ENCODE results near the gene SPRED3. TPM values are rescaled to one million over a fixed set of nuclear protein-coding genes. Genes with fewer than 3 reads are reported as not detected.
"Not testable (repeated sequence)": the region's sequence is repeated elsewhere in the genome, so short reads cannot be mapped to it uniquely, and the experiment has no call there.

SPRED3 gene
- total RNA-seq, 4 donors from 2014 or later: 0.14 to 3.0 (median 0.48) TPM; not detected in 1

- TF ChIP-seq CTCF (IDR thresholded peaks at IDR 0.05) (no peak), POLR2A (IDR thresholded peaks at IDR 0.05) (peak; percentile 27), POLR2AphosphoS5 (IDR thresholded peaks at IDR 0.05) (peak in 2 of 3 donors; percentile 7 to 14)
- in situ Hi-C loops (cut with MboI; ENCODE audit: low pct_ligation_motif_present in 1 of 4, low pct_unique_long_range_greater_than_20kb in 1 of 4, low sequenced_read_pairs in 3 of 4) (no loop called here), intact Hi-C loops (cut with DNase I; ENCODE audit: low total_unique reads) (no loop called here)
- no peaks in the 10 kb centered on the region for H3K9me3 ChIP-seq
- peak overlapping the region; percentile 9 to 56 (median 34) for H3K4me3 ChIP-seq
- peak; percentile 89 for DNase-seq
- 3% methylated on average over 40 of the region's 68 CpGs; no CpG with 5 or more reads in 1 of the 2 donors for WGBS, 2 donors (ENCODE audit: low coverage in 1 of 2)
- peaks cover 54% of the 10 kb centered on the region for H3K27me3 ChIP-seq
- H3K27ac ChIP-seq: peak overlapping the region; percentile 41 to 77 (median 55)
- peaks cover 5 to 21% (median 18%) of the 10 kb centered on the region in 4 donors for H3K4me1 ChIP-seq
- H3K36me3 ChIP-seq: no peaks in the 10 kb centered on the region
Measured at GRCh38 chr19:38362076-38362945, 26.2 kb upstream of the SPRED3 start.

GRCh38 chr19:38362946-38363688 is 25.4 kb upstream of the SPRED3 start:
- in situ Hi-C loops (cut with MboI; ENCODE audit: low pct_ligation_motif_present in 1 of 4, low pct_unique_long_range_greater_than_20kb in 1 of 4, low sequenced_read_pairs in 3 of 4): not testable (repeated sequence)

GRCh38 chr19:38367041-38367440 is 21.5 kb upstream of the SPRED3 start:
- Histone ChIP-seq H3K36me3 (no peaks in the 10 kb centered on the region), H3K27me3 (peaks cover 12% of the 10 kb centered on the region), H3K4me3 (no peak overlapping the region), H3K9me3 (no peaks in the 10 kb centered on the region), H3K4me1 (peaks cover 2 to 12% (median 9%) of the 10 kb centered on the region in 4 donors), H3K27ac (no peak overlapping the region)
- no peak for DNase-seq
- intact Hi-C loops (cut with DNase I; ENCODE audit: low total_unique reads) (no loop called here), in situ Hi-C loops (cut with MboI; ENCODE audit: low pct_ligation_motif_present in 1 of 4, low pct_unique_long_range_greater_than_20kb in 1 of 4, low sequenced_read_pairs in 3 of 4) (no loop called here)
- 51 to 71% methylated on average over 4 to 12 of the region's 12 CpGs for WGBS, 2 donors (ENCODE audit: low coverage in 1 of 2)
- TF ChIP-seq EP300 (IDR thresholded peaks at IDR 0.05; ENCODE audit: low read depth) (no peak), POLR2A (IDR thresholded peaks at IDR 0.05) (no peak), CTCF (IDR thresholded peaks at IDR 0.05) (no peak), POLR2AphosphoS5 (IDR thresholded peaks at IDR 0.05) (no peak)

More at GRCh38 chr19:38362946-38363688, 25.4 kb upstream of the SPRED3 start:
- Histone ChIP-seq H3K27ac (peak overlapping the region in 1 of 4 donors; percentile 55), H3K4me3 (peak overlapping the region in 2 of 4 donors; percentile 52 to 56), H3K4me1 (peaks cover 5 to 21% (median 18%) of the 10 kb centered on the region in 4 donors), H3K27me3 (peaks cover 46% of the 10 kb centered on the region)
- WGBS, 2 donors (ENCODE audit: low coverage in 1 of 2): 64 to 73% methylated on average over 10 to 15 of the region's 16 CpGs
- intact Hi-C loops (cut with DNase I; ENCODE audit: low total_unique reads); DNase-seq; H3K9me3 ChIP-seq; H3K36me3 ChIP-seq: not testable (repeated sequence)

- intact Hi-C loops (cut with DNase I; ENCODE audit: low total_unique reads): no loop called here
- TF ChIP-seq EP300 (IDR thresholded peaks at IDR 0.05; ENCODE audit: low read depth) (no peak), CTCF (IDR thresholded peaks at IDR 0.05) (no peak), POLR2A (IDR thresholded peaks at IDR 0.05) (no peak), POLR2AphosphoS5 (IDR thresholded peaks at IDR 0.05) (no peak)
- Histone ChIP-seq H3K9me3 (no peaks in the 10 kb centered on the region), H3K36me3 (no peaks in the 10 kb centered on the region), H3K4me3 (no peak overlapping the region), H3K27ac (no peak overlapping the region), H3K4me1 (peaks cover 0 to 5% (median 2%) of the 10 kb centered on the region in 4 donors), H3K27me3 (peaks cover 12% of the 10 kb centered on the region)
- in situ Hi-C loops (cut with MboI; ENCODE audit: low pct_ligation_motif_present in 1 of 4, low pct_unique_long_range_greater_than_20kb in 1 of 4, low sequenced_read_pairs in 3 of 4): no loop called here
- DNase-seq: no peak
- WGBS, 2 donors (ENCODE audit: low coverage in 1 of 2): 83 to 91% methylated on average over 1 to 2 of the region's 2 CpGs
Measured at GRCh38 chr19:38369584-38369983, 18.9 kb upstream of the SPRED3 start.

All from transverse colon (tissue), 4 donors.